ENCODE measurements around the gene GABRG1. TPM values are rescaled to one million over a fixed set of nuclear protein-coding genes. Genes with fewer than 3 reads are reported as not detected.

Gene GABRG1
- polyA plus RNA-seq (2013, experiment 1 of 4) = not detected
- polyA plus RNA-seq (2013, experiment 2 of 4) = 0.11 TPM
- not detected for polyA plus RNA-seq (2013, experiment 3 of 4)
- polyA plus RNA-seq (2013, experiment 4 of 4) = 0.04 TPM

DNA sequence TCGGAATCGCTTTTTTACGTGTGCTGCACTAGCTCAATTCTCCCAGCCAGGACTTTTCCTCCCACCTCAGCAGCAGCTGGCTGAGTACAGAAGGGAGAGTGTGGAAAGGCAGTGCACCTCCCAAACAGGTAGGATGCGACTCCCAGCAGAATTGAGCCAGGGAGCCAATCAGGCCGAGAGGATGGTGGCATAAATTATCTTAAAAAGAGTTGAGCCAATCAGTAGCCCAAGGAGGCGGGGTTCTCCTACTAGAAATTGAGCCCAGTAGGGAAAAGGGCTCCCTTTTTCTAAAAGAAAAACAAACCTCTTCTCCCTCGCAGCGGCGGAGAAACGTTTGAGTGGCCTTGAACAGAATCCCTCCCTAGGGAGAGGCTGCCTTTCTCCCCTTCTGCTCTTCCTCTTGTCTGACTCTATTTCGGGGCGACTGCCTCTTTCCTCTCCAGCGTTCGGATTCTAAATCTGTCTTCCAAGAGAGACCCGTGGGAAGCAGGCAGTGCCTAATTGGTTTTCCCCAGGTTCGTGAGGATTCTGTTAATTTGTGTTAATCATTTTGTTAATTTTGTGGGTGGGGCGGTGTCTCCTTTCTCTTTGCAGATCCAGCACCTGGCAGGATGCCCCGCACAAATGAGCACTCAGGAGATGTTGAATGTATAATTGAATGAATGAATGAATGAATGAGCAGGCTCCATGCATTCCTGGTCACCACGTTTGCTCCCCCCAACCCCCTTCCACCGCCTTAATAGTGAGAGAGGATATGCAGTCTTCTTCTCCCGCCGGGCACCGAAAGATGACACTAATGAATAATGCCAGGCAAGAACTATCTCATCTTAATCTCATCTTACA lies at the start of gene GABRG1:
TSS of gene GABRG1 (minus strand) at position 142 of the 843 bp plus-strand sequence. CDS start at position 1, 141 bp downstream.
- H3K27me3 ChIP-seq (ENCODE audit: control insufficient read depth, insufficient read depth, low read length, poor library complexity, severe bottlenecking) = peaks cover 13% of the 10 kb centered on the region
- peaks cover 3% of the 10 kb centered on the region for H3K4me1 ChIP-seq (ENCODE audit: control insufficient read depth, insufficient read depth, low read length)
- H3K36me3 ChIP-seq (ENCODE audit: control insufficient read depth, insufficient read depth, low read length) = no peaks in the 10 kb centered on the region
- H3K9me3 ChIP-seq (ENCODE audit: control insufficient read depth, low read length) = no peaks in the 10 kb centered on the region
- H3K4me3 ChIP-seq (ENCODE audit: insufficient read depth, low read depth, low read length) = no peak within 1 kb of the TSS
- no peak within 1 kb of the TSS for H3K27ac ChIP-seq (ENCODE audit: insufficient read depth, low read depth, low read length, poor library complexity, severe bottlenecking)
- WGBS, 2 experiments = 11 to 14% methylated on average over 16 to 23 of the region's 23 CpGs

DNA sequence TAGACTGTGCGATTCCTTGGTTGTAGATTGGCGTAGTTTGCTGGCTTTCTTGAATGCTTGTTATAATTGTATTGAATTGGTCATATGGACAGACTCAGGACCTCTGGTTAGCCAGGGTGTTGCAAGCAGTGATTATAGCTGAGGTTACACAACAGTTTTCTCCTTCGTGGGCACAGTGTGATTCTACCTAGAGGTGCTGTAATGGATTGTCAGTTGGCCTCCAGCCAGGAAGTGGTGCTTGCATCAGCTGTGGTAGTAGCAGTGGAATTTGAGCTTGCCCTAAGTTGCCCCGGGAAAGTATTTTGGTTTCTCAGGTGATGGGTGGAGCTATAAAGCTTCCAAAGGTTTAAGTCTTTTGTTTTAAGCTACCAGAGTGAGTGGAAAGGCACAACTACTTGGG lies 23.1 kb upstream of the GABRG1 start:
- Histone ChIP-seq H3K36me3 (ENCODE audit: control insufficient read depth, insufficient read depth, low read length) (no peaks in the 10 kb centered on the region), H3K4me3 (ENCODE audit: insufficient read depth, low read depth, low read length) (no peak overlapping the region), H3K9me3 (ENCODE audit: control insufficient read depth, low read length) (no peaks in the 10 kb centered on the region), H3K4me1 (ENCODE audit: control insufficient read depth, insufficient read depth, low read length) (no peaks in the 10 kb centered on the region), H3K27ac (ENCODE audit: insufficient read depth, low read depth, low read length, poor library complexity, severe bottlenecking) (no peak overlapping the region), H3K27me3 (ENCODE audit: control insufficient read depth, insufficient read depth, low read length, poor library complexity, severe bottlenecking) (no peaks in the 10 kb centered on the region)
- 87 to 91% methylated on average over 4 of the region's 4 CpGs for WGBS, 2 experiments

DNA sequence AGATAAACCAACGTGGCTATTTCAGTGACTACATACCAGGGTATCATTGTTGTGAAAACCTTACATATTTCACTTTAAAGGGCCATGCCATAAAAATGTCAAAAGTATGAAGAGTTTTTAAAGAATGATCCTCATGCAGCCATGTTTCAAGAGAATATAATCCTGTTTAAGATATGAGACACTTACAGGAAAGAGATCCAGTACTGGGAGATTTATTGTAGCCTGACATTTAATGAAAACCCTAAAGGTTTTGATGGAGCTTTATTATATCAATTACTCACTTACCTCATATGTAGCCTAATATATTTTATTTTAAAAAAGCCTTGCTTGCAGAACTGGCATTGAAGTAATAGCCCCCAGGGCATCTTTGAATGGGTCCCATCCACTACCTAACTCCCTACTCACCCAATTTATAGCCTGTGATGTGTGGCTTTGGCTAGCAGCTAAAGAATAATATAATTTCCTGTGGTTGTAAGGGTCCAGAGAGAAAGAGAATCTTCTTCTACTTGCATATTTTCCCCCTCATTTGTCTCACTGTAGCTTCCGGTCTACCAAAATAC lies 7.7 kb upstream of the GABRG1 start:
- WGBS, 2 experiments = 83% methylated on average over 2 of the region's 2 CpGs; no CpG with 5 or more reads in 1 of the 2 experiments
- Histone ChIP-seq H3K27ac (ENCODE audit: insufficient read depth, low read depth, low read length, poor library complexity, severe bottlenecking) (no peak overlapping the region), H3K9me3 (ENCODE audit: control insufficient read depth, low read length) (no peaks in the 10 kb centered on the region), H3K27me3 (ENCODE audit: control insufficient read depth, insufficient read depth, low read length, poor library complexity, severe bottlenecking) (no peaks in the 10 kb centered on the region), H3K36me3 (ENCODE audit: control insufficient read depth, insufficient read depth, low read length) (no peaks in the 10 kb centered on the region), H3K4me1 (ENCODE audit: control insufficient read depth, insufficient read depth, low read length) (no peaks in the 10 kb centered on the region), H3K4me3 (ENCODE audit: insufficient read depth, low read depth, low read length) (no peak overlapping the region)

DNA sequence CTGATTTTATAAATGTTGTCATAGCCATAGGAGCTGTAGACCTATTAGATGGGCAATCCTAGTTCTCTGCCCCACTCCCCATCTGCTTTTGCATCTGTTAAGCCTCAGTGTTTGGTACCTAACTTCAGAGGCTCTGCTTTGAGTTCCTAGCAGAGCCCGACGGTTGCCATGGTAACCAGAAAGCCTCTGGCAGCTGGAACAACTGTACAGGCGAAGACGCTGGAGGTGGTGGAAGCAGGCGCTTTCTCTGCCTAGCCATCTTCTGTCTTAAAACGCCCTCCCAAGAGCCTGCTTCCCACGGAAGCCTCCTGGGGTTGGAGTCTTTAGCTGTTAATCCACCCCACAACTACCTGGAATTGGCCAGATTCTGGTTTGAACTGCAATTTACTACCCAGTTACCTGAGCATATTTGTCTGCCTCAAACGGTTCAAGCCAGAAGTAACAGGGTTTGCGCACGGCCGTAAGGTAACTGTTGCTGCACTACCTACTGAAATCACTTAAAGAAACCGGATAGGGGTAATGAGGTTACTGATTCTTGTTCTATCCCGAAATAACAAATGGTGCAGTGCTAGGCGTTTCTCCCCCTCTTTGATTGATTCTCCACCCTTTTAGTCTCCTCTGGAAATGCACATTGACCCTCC lies 1.0 kb upstream of the GABRG1 start:
- peaks cover 13% of the 10 kb centered on the region for H3K27me3 ChIP-seq (ENCODE audit: control insufficient read depth, insufficient read depth, low read length, poor library complexity, severe bottlenecking)
- no peaks in the 10 kb centered on the region for H3K36me3 ChIP-seq (ENCODE audit: control insufficient read depth, insufficient read depth, low read length)
- no peak overlapping the region for H3K4me3 ChIP-seq (ENCODE audit: insufficient read depth, low read depth, low read length)
- H3K4me1 ChIP-seq (ENCODE audit: control insufficient read depth, insufficient read depth, low read length) = peaks cover 3% of the 10 kb centered on the region
- H3K27ac ChIP-seq (ENCODE audit: insufficient read depth, low read depth, low read length, poor library complexity, severe bottlenecking) = no peak overlapping the region
- 47 to 50% methylated on average over 14 of the region's 14 CpGs for WGBS, 2 experiments
- H3K9me3 ChIP-seq (ENCODE audit: control insufficient read depth, low read length) = no peaks in the 10 kb centered on the region

DNA sequence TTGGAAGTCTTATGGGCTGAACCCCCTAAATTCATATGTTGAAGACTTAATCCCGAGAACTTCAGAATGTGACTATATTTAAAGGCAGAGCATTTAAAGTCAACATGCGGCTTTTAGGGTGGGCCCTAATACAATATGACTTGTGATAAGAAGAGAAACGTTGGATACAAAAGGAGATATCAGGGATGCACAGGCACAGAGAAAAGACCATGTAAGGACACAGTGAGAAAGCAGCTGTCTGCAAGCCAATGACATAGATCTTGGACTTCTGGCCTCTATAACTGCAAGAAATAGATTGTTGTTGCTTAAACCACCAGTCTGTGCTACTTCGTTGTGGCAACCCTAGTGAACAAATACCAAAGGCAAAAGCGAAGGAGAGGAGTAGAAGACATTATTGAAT lies 42.2 kb downstream of the GABRG1 start:
- H3K36me3 ChIP-seq (ENCODE audit: control insufficient read depth, insufficient read depth, low read length) = no peaks in the 10 kb centered on the region
- H3K4me1 ChIP-seq (ENCODE audit: control insufficient read depth, insufficient read depth, low read length) = no peaks in the 10 kb centered on the region
- no peak overlapping the region for H3K27ac ChIP-seq (ENCODE audit: insufficient read depth, low read depth, low read length, poor library complexity, severe bottlenecking)
- no peaks in the 10 kb centered on the region for H3K9me3 ChIP-seq (ENCODE audit: control insufficient read depth, low read length)
- no peaks in the 10 kb centered on the region for H3K27me3 ChIP-seq (ENCODE audit: control insufficient read depth, insufficient read depth, low read length, poor library complexity, severe bottlenecking)
- no peak overlapping the region for H3K4me3 ChIP-seq (ENCODE audit: insufficient read depth, low read depth, low read length)
- 87 to 93% methylated on average over 5 of the region's 5 CpGs for WGBS, 2 experiments

DNA sequence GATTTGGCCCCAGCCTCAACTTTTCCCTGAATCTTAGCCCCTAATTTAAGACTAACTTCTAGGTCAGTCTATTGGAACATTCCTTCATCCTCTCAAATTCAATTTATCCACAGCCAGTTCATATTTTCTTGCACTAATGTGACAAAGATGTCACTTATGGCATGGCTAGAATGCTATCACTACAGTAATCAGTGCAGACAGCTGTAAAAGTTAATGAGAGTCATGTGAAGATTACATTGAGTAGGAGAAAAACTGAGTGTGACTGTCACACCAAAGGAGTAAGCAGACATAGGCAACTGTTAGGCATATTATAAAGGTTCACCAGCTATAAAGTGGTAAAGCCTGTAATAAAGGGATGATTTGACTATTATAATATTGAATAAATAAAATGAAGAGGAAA lies 42.6 kb downstream of the GABRG1 start:
- Histone ChIP-seq H3K27ac (ENCODE audit: insufficient read depth, low read depth, low read length, poor library complexity, severe bottlenecking) (no peak overlapping the region), H3K36me3 (ENCODE audit: control insufficient read depth, insufficient read depth, low read length) (no peaks in the 10 kb centered on the region), H3K27me3 (ENCODE audit: control insufficient read depth, insufficient read depth, low read length, poor library complexity, severe bottlenecking) (no peaks in the 10 kb centered on the region), H3K9me3 (ENCODE audit: control insufficient read depth, low read length) (no peaks in the 10 kb centered on the region), H3K4me1 (ENCODE audit: control insufficient read depth, insufficient read depth, low read length) (no peaks in the 10 kb centered on the region), H3K4me3 (ENCODE audit: insufficient read depth, low read depth, low read length) (no peak overlapping the region)

DNA sequence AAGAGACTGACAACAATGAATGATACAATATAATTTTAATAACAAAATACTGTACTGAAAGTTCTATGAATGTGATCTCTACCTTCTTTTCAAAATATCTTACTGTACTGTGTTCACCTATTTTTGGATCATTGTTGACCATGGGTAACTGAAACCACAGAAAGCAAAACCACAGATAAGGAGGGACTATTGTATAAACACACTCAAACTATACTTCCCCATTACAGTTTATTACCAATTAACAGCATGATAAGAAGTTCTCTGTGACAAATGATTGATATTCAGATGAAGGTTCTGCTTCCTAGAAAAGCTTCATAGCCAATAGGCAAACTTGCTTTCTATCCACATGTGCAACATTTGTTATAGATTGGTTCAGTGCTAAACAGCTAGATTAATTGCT lies 50.1 kb downstream of the GABRG1 start:
- Histone ChIP-seq H3K36me3 (ENCODE audit: control insufficient read depth, insufficient read depth, low read length) (no peaks in the 10 kb centered on the region), H3K27ac (ENCODE audit: insufficient read depth, low read depth, low read length, poor library complexity, severe bottlenecking) (no peak overlapping the region), H3K4me3 (ENCODE audit: insufficient read depth, low read depth, low read length) (no peak overlapping the region), H3K27me3 (ENCODE audit: control insufficient read depth, insufficient read depth, low read length, poor library complexity, severe bottlenecking) (no peaks in the 10 kb centered on the region), H3K9me3 (ENCODE audit: control insufficient read depth, low read length) (no peaks in the 10 kb centered on the region), H3K4me1 (ENCODE audit: control insufficient read depth, insufficient read depth, low read length) (no peaks in the 10 kb centered on the region)

DNA sequence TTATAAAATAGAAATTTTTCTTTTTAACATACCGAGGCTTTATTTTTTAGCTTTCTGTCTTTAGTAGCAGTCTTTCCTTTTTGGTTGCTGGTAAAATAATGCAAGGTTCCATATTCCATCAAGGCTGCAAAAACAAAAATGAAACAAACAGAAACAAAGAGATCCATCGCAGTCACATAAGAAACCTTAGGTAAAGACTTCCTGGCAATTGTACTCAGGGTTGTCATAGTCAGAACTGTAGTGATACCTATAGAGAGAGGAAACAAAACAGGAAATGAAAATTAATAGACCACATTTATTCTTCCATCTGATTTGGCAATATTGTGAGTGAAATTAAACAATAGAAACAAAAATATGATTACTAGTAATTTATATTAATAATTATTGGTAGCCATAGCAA lies 72.5 kb downstream of the GABRG1 start:
- Histone ChIP-seq H3K4me1 (ENCODE audit: control insufficient read depth, insufficient read depth, low read length) (no peaks in the 10 kb centered on the region), H3K27ac (ENCODE audit: insufficient read depth, low read depth, low read length, poor library complexity, severe bottlenecking) (no peak overlapping the region), H3K27me3 (ENCODE audit: control insufficient read depth, insufficient read depth, low read length, poor library complexity, severe bottlenecking) (no peaks in the 10 kb centered on the region), H3K36me3 (ENCODE audit: control insufficient read depth, insufficient read depth, low read length) (no peaks in the 10 kb centered on the region), H3K9me3 (ENCODE audit: control insufficient read depth, low read length) (no peaks in the 10 kb centered on the region), H3K4me3 (ENCODE audit: insufficient read depth, low read depth, low read length) (no peak overlapping the region)
- 97 to 100% methylated on average over 1 to 2 of the region's 2 CpGs for WGBS, 2 experiments

DNA sequence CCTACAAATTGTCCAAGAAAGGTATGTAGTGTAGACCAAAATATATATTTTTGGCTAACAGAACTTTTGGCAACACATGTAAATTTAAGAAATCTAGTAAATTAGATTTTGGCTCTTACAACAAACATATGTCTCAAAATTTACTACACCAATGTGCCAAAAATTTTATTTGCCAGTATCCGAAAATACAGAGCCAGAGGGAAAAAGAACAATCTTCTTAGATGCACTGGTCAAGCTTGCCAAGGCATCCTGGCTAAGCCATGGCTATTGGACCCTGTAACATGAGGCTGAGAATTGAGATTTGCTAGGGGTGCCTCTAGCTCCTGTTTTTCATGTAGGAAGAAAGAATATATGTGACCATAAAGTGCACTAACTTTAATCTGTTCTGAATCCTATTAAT lies 91.8 kb downstream of the GABRG1 start:
- Histone ChIP-seq H3K27ac (ENCODE audit: insufficient read depth, low read depth, low read length, poor library complexity, severe bottlenecking) (no peak overlapping the region), H3K27me3 (ENCODE audit: control insufficient read depth, insufficient read depth, low read length, poor library complexity, severe bottlenecking) (no peaks in the 10 kb centered on the region), H3K4me3 (ENCODE audit: insufficient read depth, low read depth, low read length) (no peak overlapping the region), H3K4me1 (ENCODE audit: control insufficient read depth, insufficient read depth, low read length) (no peaks in the 10 kb centered on the region), H3K36me3 (ENCODE audit: control insufficient read depth, insufficient read depth, low read length) (no peaks in the 10 kb centered on the region), H3K9me3 (ENCODE audit: control insufficient read depth, low read length) (no peaks in the 10 kb centered on the region)
- WGBS, 2 experiments = 96 to 97% methylated on average over 1 of the region's 1 CpG

DNA sequence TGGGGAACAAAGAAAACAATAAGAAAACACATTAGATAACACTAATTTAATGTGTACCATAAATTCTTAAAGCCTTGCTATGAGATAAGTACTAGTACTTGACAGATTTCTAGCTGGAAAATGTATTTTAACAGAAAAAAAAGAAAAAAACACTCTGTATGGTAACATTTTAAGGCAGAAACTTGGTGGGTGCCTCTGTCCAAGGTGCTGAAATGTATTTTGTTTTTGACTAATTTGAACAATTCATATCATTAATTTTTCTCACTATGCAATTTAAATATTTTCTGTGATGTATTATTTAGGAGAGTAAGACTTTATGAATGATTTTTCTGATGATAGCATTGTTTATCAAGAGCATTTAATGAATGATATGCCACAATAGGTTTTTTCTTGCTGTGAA lies 107.5 kb downstream of the GABRG1 start:
- Histone ChIP-seq H3K9me3 (ENCODE audit: control insufficient read depth, low read length) (no peaks in the 10 kb centered on the region), H3K4me1 (ENCODE audit: control insufficient read depth, insufficient read depth, low read length) (no peaks in the 10 kb centered on the region), H3K27me3 (ENCODE audit: control insufficient read depth, insufficient read depth, low read length, poor library complexity, severe bottlenecking) (no peaks in the 10 kb centered on the region), H3K4me3 (ENCODE audit: insufficient read depth, low read depth, low read length) (no peak overlapping the region), H3K36me3 (ENCODE audit: control insufficient read depth, insufficient read depth, low read length) (no peaks in the 10 kb centered on the region), H3K27ac (ENCODE audit: insufficient read depth, low read depth, low read length, poor library complexity, severe bottlenecking) (no peak overlapping the region)
